ENCODE measurements around the gene MYMX. TPM values are rescaled to one million over a fixed set of nuclear protein-coding genes. Genes with fewer than 3 reads are reported as not detected.

Gene MYMX
- total RNA-seq, 4 donors from 2014 or later = not detected

DNA sequence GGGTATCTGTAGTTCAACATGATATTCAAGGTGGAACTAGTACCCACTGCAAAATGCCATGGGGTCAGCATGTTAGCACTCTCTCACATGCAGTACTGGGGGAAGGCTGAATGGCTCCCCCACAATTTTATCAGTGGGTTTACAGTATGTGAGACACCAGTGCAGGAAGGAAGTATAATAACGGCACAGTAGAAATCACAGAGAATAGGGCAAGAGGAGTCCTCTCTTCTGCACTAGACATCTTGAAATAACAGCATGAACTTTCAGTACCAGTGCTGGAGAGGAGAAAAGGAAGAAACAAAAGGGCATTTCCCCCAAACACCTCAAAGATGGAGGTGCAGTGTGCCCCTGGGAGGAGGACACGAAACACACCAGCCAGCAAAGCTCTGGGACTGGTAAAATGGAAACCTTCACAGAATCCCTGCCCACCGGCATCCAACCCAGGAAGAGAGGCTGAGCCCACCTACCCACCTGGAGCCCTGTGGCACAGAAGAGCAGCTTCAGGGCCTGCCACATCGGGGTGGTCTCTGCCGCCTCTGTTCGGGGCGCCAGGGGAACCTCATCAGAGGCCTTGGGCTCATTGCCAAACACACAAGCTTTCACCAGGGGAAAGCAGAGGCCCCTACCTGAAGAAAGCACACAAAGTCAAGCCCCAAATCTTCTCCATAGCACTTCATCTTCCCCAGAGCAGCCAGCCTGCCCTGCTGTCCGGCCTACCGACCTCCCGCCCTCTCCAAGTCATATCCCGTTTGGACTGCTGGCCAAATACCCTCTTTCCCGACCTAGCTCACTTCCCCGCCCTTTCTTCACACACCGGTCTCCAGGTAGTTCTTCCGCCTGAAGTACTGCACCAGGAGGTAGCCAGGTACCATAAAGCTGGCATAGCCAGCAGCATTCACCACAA lies 39.4 kb downstream of the MYMX start:
- intact Hi-C loops (cut with DNase I) = loop anchor here (5.0 to 10.0 kb wide), 2 partner anchors 84 to 161 kb away; no protein-coding TSS in a partner anchor
- 14 to 15% methylated on average over 8 to 12 of the region's 15 CpGs for WGBS, 2 donors

DNA sequence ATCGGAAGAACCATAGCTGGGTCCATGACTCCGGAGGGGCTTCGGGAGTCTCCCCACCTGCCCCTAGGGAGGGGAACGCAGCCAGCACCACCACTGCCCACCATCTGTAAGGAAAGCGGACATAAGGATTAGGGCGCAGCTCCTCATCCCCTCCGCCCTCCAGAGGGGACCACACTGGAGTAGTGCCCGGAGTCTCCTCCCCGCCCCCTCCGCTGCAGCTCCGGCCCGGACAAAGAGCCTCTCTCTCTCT lies 40.0 kb downstream of the MYMX start:
- H3K27me3 ChIP-seq = no peaks in the 10 kb centered on the region
- H3K9me3 ChIP-seq = no peaks in the 10 kb centered on the region
- intact Hi-C loops (cut with DNase I) = loop anchor here (5.0 to 10.0 kb wide), 2 partner anchors 84 to 162 kb away; no protein-coding TSS in a partner anchor
- peak overlapping the region; percentile 70 to 98 (median 90) for H3K4me3 ChIP-seq
- H3K36me3 ChIP-seq = peaks cover 23 to 73% (median 39%) of the 10 kb centered on the region in 3 donors
- TF ChIP-seq POLR2A (IDR thresholded peaks at IDR 0.05) = no peak
- TF ChIP-seq, protein P1, sequence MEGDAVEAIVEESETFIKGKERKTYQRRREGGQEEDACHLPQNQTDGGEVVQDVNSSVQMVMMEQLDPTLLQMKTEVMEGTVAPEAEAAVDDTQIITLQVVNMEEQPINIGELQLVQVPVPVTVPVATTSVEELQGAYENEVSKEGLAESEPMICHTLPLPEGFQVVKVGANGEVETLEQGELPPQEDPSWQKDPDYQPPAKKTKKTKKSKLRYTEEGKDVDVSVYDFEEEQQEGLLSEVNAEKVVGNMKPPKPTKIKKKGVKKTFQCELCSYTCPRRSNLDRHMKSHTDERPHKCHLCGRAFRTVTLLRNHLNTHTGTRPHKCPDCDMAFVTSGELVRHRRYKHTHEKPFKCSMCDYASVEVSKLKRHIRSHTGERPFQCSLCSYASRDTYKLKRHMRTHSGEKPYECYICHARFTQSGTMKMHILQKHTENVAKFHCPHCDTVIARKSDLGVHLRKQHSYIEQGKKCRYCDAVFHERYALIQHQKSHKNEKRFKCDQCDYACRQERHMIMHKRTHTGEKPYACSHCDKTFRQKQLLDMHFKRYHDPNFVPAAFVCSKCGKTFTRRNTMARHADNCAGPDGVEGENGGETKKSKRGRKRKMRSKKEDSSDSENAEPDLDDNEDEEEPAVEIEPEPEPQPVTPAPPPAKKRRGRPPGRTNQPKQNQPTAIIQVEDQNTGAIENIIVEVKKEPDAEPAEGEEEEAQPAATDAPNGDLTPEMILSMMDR (IDR thresholded peaks at IDR 0.05) = no peak
- no CpG with 5 or more reads among the region's 12 CpGs for WGBS, 2 donors
- peaks cover 14 to 62% (median 14%) of the 10 kb centered on the region in 3 donors for H3K4me1 ChIP-seq
- peak overlapping the region; percentile 84 to 94 (median 90) for H3K27ac ChIP-seq
- DNase-seq = no peak

More for the DNA sequence above, 39.4 kb downstream of the MYMX start:
- no peaks in the 10 kb centered on the region for H3K9me3 ChIP-seq
- H3K36me3 ChIP-seq = peaks cover 29 to 73% (median 45%) of the 10 kb centered on the region in 3 donors
- no peak for TF ChIP-seq POLR2A (IDR thresholded peaks at IDR 0.05)
- TF ChIP-seq, protein P1 (IDR thresholded peaks at IDR 0.05) = no peak
- no peaks in the 10 kb centered on the region for H3K27me3 ChIP-seq
- no peak for DNase-seq
- H3K4me1 ChIP-seq = peaks cover 14 to 66% (median 14%) of the 10 kb centered on the region in 3 donors
- H3K4me3 ChIP-seq = peak overlapping the region; percentile 70 to 98 (median 90)
- peak overlapping the region; percentile 84 to 94 (median 90) for H3K27ac ChIP-seq

DNA sequence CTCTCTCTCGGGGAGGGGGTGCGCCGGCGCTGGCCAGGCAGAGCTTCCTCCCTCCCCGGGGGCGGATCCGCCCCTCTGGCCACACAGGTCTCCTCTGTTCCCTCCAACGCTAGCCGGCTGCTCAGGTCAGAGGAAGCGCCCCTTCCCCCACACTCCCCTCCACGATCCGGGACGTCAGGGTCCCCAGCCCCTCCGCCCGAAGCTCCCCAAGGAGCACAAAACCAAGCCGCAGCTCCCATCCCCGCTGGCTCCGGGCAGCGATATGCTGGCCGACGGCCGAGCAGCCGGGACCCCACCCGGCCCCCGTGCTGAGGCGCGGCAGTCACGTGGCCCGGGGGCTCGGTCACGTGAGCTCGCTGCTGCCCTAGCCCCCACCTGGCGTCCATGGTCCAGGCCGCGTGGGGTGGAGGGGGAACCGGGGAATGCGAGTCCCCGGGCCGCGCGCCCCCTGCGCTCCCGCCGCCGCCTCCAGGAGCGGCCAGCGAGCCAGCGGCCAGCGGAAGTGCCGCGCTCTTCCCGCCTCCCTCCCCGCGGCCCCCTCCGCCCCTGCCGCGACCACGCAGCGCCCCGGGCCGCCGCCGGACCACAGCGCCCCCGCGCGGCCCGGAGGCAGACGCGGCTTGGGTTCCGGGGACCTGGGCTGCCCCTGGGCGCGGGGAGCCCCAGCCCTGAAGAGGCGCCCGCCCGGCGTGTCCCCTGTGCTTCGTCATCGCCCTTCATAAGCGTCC lies 40.5 kb downstream of the MYMX start, which contains the start of gene SLC35B2:
TSS of gene SLC35B2 (minus strand) at position 504 of the 728 bp plus-strand sequence. CDS start at position 386, 118 bp downstream.
- no peak for DNase-seq
- intact Hi-C loops (cut with DNase I) = loop anchor here (5.0 to 10.0 kb wide), 2 partner anchors 85 to 162 kb away; no protein-coding TSS in a partner anchor
- TF ChIP-seq, protein P1 (IDR thresholded peaks at IDR 0.05) = peak; percentile 52 to 87 (median 72)
- peak in 2 of 4 donors; percentile 71 to 74 for TF ChIP-seq POLR2A (IDR thresholded peaks at IDR 0.05)
- H3K9me3 ChIP-seq = no peaks in the 10 kb centered on the region
- peak within 1 kb of the TSS; percentile 70 to 98 (median 90) for H3K4me3 ChIP-seq
- H3K27me3 ChIP-seq = no peaks in the 10 kb centered on the region
- WGBS, 2 donors = 6% methylated on average over 3 of the region's 80 CpGs; no CpG with 5 or more reads in 1 of the 2 donors
- peaks cover 14 to 61% (median 14%) of the 10 kb centered on the region in 3 donors for H3K4me1 ChIP-seq
- H3K36me3 ChIP-seq = peaks cover 18 to 69% (median 35%) of the 10 kb centered on the region in 3 donors
- peak within 1 kb of the TSS; percentile 84 to 94 (median 90) for H3K27ac ChIP-seq

DNA sequence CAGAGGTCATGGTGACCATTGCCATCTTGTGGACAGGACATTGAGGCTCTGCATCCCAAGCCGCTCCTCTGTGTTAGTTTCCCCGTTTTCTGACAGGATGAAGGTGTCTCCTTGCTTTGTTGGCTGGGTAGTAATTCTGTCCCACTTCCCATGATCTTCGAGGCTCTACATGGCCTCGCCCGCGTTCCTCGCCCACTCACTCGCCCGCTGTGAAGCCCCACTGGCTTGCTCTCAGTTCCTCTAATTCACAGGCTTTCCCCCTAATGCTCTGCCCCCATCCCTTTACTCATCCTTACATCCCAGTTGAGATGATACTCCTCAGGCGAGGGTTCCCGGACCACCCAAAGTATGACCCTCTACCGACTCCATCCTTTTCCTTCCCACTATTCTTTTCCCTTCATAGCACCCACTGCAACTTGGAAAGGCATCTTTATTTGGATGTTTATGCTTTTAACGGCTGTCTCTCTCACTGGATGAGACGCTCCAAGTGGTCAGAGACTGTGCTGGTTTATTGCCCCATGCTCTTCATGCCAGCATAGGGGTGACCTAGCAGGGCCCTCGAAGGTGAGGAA lies 41.1 kb downstream of the MYMX start:
- no peaks in the 10 kb centered on the region for H3K9me3 ChIP-seq
- peak overlapping the region; percentile 70 to 98 (median 90) for H3K4me3 ChIP-seq
- H3K27ac ChIP-seq = peak overlapping the region; percentile 84 to 94 (median 90)
- DNase-seq = no peak
- WGBS, 2 donors = 23 to 30% methylated on average over 15 of the region's 15 CpGs
- H3K36me3 ChIP-seq = peaks cover 12 to 62% (median 28%) of the 10 kb centered on the region in 3 donors
- no peaks in the 10 kb centered on the region for H3K27me3 ChIP-seq
- intact Hi-C loops (cut with DNase I) = loop anchor here (5.0 to 10.0 kb wide), 2 partner anchors 86 to 163 kb away; no protein-coding TSS in a partner anchor
- TF ChIP-seq, protein P1 (IDR thresholded peaks at IDR 0.05) = no peak
- no peak for TF ChIP-seq POLR2A (IDR thresholded peaks at IDR 0.05)
- H3K4me1 ChIP-seq = peaks cover 17 to 61% (median 19%) of the 10 kb centered on the region in 3 donors

Measured in esophagus squamous epithelium (tissue), 5 donors.